ENCODE measurements around the gene COL8A1. TPM values are rescaled to one million over a fixed set of nuclear protein-coding genes. Genes with fewer than 3 reads are reported as not detected.
"Not testable (repeated sequence)": the region's sequence is repeated elsewhere in the genome, so short reads cannot be mapped to it uniquely, and the experiment has no call there.

COL8A1 gene
- 0.04 TPM for total RNA-seq (2013)
- polyA plus RNA-seq (not detected), polyA minus RNA-seq (not detected in 2 replicates), total RNA-seq (0 to 3.3 (median 0.06) reads per million in 11 experiments)

GRCh38 chr3:99638167-99638948 lies at the start of gene COL8A1:
COL8A1 (plus strand) TSS chr3:99638594; CDS start chr3:99790683, 152,089 bp downstream.
- Histone ChIP-seq H3K79me2 (ENCODE audit: insufficient read depth, low read length) (no peaks in the 10 kb centered on the region), H3K4me3 (replicated peaks in 1 of 3; ENCODE audit: low read depth in 2 of 3, low read length in 3 of 3) (no peak within 1 kb of the TSS), H4K20me1 (ENCODE audit: insufficient read depth, low read length) (no peaks in the 10 kb centered on the region), H3K9me3 (replicated peaks in 1 of 2; ENCODE audit: control insufficient read depth in 1 of 2, insufficient read depth in 1 of 2, low read length in 2 of 2) (peaks cover 0 to 11% of the 10 kb centered on the region in 2 donors), H3K27ac (ENCODE audit: low read depth in 1 of 2, low read length in 2 of 2) (no peak within 1 kb of the TSS), H3K27me3 (ENCODE audit: control insufficient read depth in 2 of 2, insufficient read depth in 2 of 2, low read length in 2 of 2) (peaks cover 45 to 51% of the 10 kb centered on the region in 2 donors), H3K4me1 (ENCODE audit: control insufficient read depth in 1 of 2, insufficient read depth in 2 of 2, low read length in 2 of 2) (no peaks in the 10 kb centered on the region), H3K9ac (ENCODE audit: insufficient read depth, low read length, poor library complexity, severe bottlenecking) (no peak within 1 kb of the TSS), H3K36me3 (replicated peaks in 1 of 2; ENCODE audit: control insufficient read depth in 1 of 2, insufficient read depth in 2 of 2, low read length in 2 of 2) (no peaks in the 10 kb centered on the region), H2AFZ (ENCODE audit: insufficient read depth, low read depth, low read length, poor library complexity, severe bottlenecking) (no peak within 1 kb of the TSS), H3K4me2 (replicated peaks; ENCODE audit: extremely low read depth, low read length, poor library complexity, severe bottlenecking) (no peak within 1 kb of the TSS)
- intact Hi-C loops (cut with micrococcal nuclease) = no loop called here
- H3K27me3 Mint-ChIP-seq (ENCODE audit: low read depth in 3 of 3) = peaks cover 36 to 55% (median 39%) of the 10 kb centered on the region in 3 donors
- 2% methylated on average over 17 of the region's 26 CpGs for WGBS (ENCODE audit: insufficient coverage)
- H3K4me3 Mint-ChIP-seq = peak within 1 kb of the TSS in 1 of 2 donors; percentile 65
- TF ChIP-seq CTCF (IDR thresholded peaks at IDR 0.05) = no peak
- peaks cover 0 to 9% (median 6%) of the 10 kb centered on the region in 7 donors for H3K9me3 Mint-ChIP-seq
- no peak within 1 kb of the TSS for H3K27ac Mint-ChIP-seq
- H3K4me1 Mint-ChIP-seq = peaks cover 6% of the 10 kb centered on the region
- peaks cover 0 to 3% of the 10 kb centered on the region in 2 donors for H3K36me3 Mint-ChIP-seq
- DNase-seq = no peak

DNA sequence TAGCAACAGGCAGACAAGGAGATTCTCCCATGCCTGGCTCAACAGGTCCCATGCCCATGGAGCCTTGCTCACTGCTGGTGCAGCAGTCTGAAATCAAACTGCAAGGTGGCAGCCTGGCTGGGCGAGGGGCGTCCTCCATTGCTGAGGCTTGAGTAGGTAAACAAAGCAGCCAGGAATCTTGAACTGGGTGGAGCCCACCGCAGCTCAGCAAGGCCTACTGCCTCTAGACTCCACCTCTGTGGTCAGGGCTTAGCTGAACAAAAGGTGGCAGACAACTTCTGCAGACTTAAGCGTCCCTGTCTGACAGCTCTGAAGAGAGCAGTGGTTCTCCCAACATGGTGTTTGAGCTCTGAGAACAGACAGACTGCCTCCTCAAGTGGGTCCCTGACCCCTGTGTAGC lies 49.2 kb upstream of the COL8A1 start:
- 82% methylated on average over 4 of the region's 4 CpGs for WGBS (ENCODE audit: insufficient coverage)
- H3K4me3 Mint-ChIP-seq; H4K20me1 ChIP-seq (ENCODE audit: insufficient read depth, low read length); H3K4me3 ChIP-seq (replicated peaks in 1 of 3; ENCODE audit: low read depth in 2 of 3, low read length in 3 of 3); intact Hi-C loops (cut with micrococcal nuclease); H3K79me2 ChIP-seq (ENCODE audit: insufficient read depth, low read length); H3K36me3 Mint-ChIP-seq; H3K4me1 ChIP-seq (ENCODE audit: control insufficient read depth in 1 of 2, insufficient read depth in 2 of 2, low read length in 2 of 2); H3K27ac Mint-ChIP-seq; H2AFZ ChIP-seq (ENCODE audit: insufficient read depth, low read depth, low read length, poor library complexity, severe bottlenecking); H3K9me3 Mint-ChIP-seq; H3K4me1 Mint-ChIP-seq; H3K9ac ChIP-seq (ENCODE audit: insufficient read depth, low read length, poor library complexity, severe bottlenecking); H3K36me3 ChIP-seq (replicated peaks in 1 of 2; ENCODE audit: control insufficient read depth in 1 of 2, insufficient read depth in 2 of 2, low read length in 2 of 2); H3K27me3 ChIP-seq (ENCODE audit: control insufficient read depth in 2 of 2, insufficient read depth in 2 of 2, low read length in 2 of 2); H3K27ac ChIP-seq (ENCODE audit: low read depth in 1 of 2, low read length in 2 of 2); H3K27me3 Mint-ChIP-seq (ENCODE audit: low read depth in 3 of 3); H3K9me3 ChIP-seq (replicated peaks in 1 of 2; ENCODE audit: control insufficient read depth in 1 of 2, insufficient read depth in 1 of 2, low read length in 2 of 2); H3K4me2 ChIP-seq (replicated peaks; ENCODE audit: extremely low read depth, low read length, poor library complexity, severe bottlenecking); DNase-seq: not testable (repeated sequence)
